ENCODE measurements around the gene ATP2C1. TPM values are rescaled to one million over a fixed set of nuclear protein-coding genes. Genes with fewer than 3 reads are reported as not detected.

Gene ATP2C1
- total and polyA plus RNA-seq, 2 of the 4 experiments (the other 2 are of a cell fraction) = 41.4 to 50.2 TPM

DNA sequence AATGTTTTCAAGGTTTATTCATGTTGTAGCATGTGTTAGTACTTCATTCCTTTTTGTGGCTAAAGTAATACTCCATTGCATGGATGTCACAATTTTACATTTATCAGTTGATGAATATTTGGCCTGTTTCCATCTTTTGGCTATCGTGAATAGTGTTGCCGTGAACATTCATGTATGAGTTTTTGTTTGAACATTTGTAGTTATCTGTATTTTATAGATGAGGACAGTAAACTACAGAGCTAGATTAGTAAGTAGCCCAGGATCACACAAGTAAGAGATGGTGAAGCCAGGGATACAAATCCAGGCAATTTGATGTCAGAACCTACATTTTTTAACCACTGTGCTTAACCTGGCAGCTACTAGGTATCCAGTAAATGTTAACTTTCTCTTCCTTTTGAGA lies 69.6 kb downstream of the ATP2C1 start:
- Histone ChIP-seq H4K91ac (ENCODE audit: insufficient read depth, low read depth, low read length) (no peak overlapping the region), H2AK5ac (ENCODE audit: low read depth, low read length) (no peak overlapping the region), H3K23ac (ENCODE audit: low read depth, low read length) (peak overlapping the region; percentile 59; the same call in 1 of the 2 replicates), H3K9me3 (ENCODE audit: control insufficient read depth, insufficient read depth, low read length) (no peaks in the 10 kb centered on the region), H3K9me1 (ENCODE audit: insufficient read depth, low read length) (peaks cover 3% of the 10 kb centered on the region; the same call in 1 of the 2 replicates), H2BK5ac (ENCODE audit: low read depth, low read length, poor library complexity, severe bottlenecking) (peak overlapping the region; percentile 92), H3K4me2 (ENCODE audit: low read depth, low read length) (peak overlapping the region; percentile 41; the same call in 1 of the 2 replicates), H3K27me3 (ENCODE audit: control insufficient read depth, insufficient read depth, low read length) (no peaks in the 10 kb centered on the region), H3K14ac (replicated peaks; ENCODE audit: low read depth, low read length) (peak overlapping the region; percentile 41; the same call in 1 of the 2 replicates), H3K9ac (ENCODE audit: low read depth, low read length) (no peak overlapping the region), H3K4ac (ENCODE audit: low read depth, low read length) (peak overlapping the region; percentile 2; the same call in 1 of the 2 replicates), H2BK20ac (ENCODE audit: low read depth, low read length) (peak overlapping the region; percentile 57; the same call in 1 of the 2 replicates), H3K18ac (ENCODE audit: low read depth, low read length) (peak overlapping the region; percentile 71; the same call in 1 of the 2 replicates), H3K4me3 (ENCODE audit: insufficient read depth, low read depth, low read length) (no peak overlapping the region), H4K8ac (ENCODE audit: low read depth in 2 of 2, low read length in 2 of 2) (peak overlapping the region; percentile 7 to 41; a peak in 1 of 4 replicates), H4K5ac (ENCODE audit: low read depth, low read length) (no peak overlapping the region), H3K27ac (ENCODE audit: insufficient read depth, low read length) (peak overlapping the region; percentile 64; the same call in 1 of the 2 replicates), H4K20me1 (ENCODE audit: insufficient read depth, low read length) (no peaks in the 10 kb centered on the region), H3K36me3 (ENCODE audit: control insufficient read depth, insufficient read depth, low read length) (peaks cover 6% of the 10 kb centered on the region), H2AFZ (replicated peaks; ENCODE audit: low read length, poor library complexity) (no peak overlapping the region), H2BK120ac (ENCODE audit: low read depth, low read length) (peak overlapping the region; percentile 63), H2AK9ac (replicated peaks; ENCODE audit: low read depth, low read length, poor library complexity) (no peak overlapping the region), H2BK15ac (ENCODE audit: low read depth, low read length) (peak overlapping the region; percentile 29; the same call in 1 of the 3 replicates), H3K56ac (ENCODE audit: extremely low read depth, insufficient read depth, low read length) (peak overlapping the region; percentile 61; the same call in 1 of the 2 replicates), H3K4me1 (ENCODE audit: control insufficient read depth, insufficient read depth, low read length) (peaks cover 4% of the 10 kb centered on the region), H3K79me1 (ENCODE audit: low read depth in 1 of 2, low read length in 2 of 2) (peaks cover 5 to 10% of the 10 kb centered on the region in 2 experiments; a peak in 3 of 4 replicates)
- ATAC-seq (ENCODE audit: low read depth) (no peak; the same call in 1 of the 2 replicates), DNase-seq (peak; percentile 8)
- in situ Hi-C loops (cut with MboI; ENCODE audit: low sequenced_read_pairs) = loop anchor here (25.0 kb wide), 1 partner anchor 1474 kb away; no protein-coding TSS in a partner anchor
- dilution Hi-C loops (cut with HindIII; ENCODE audit: low sequenced_read_pairs, unreplicated experiment) = no loop called here
- no TSS peak for BruUV-seq (replicated peaks)
- POLR2A ChIA-PET (ENCODE audit: unreplicated experiment) = interaction anchor here (0.6 kb wide), 1 partner anchor 726 kb away, joined by 3 read pairs; no protein-coding TSS in a partner anchor
- intact Hi-C loops (cut with micrococcal nuclease) = loop anchor here (10.0 kb wide), 1 partner anchor 389 kb away; no protein-coding TSS in a partner anchor
- CTCF ChIA-PET = interaction anchor here (1.0 to 1.1 kb wide), 2 partner anchors 16 to 70 kb away, joined by 3 to 4 read pairs; no protein-coding TSS in a partner anchor
- WGBS, 2 experiments (ENCODE audit: extremely low coverage in 2 of 2, insufficient read length in 1 of 2) = 100% methylated on average over 1 of the region's 2 CpGs; no CpG with 5 or more reads in 1 of the 2 experiments
- TF ChIP-seq CEBPB (IDR thresholded peaks at IDR 0.05; ENCODE audit: low read depth, low read length) (0 out of 2 replicates have a peak, but pooled peaks have one; percentile 12), ELK1 (IDR thresholded peaks at IDR 0.05; ENCODE audit: borderline replicate concordance, low read depth, low read length) (no peak)

Data from IMR-90 (cell line).